ENCODE data around the gene POGK. TPM values are rescaled to one million over a fixed set of nuclear protein-coding genes. Genes with fewer than 3 reads are reported as not detected.
"Not testable (repeated sequence)": the region's sequence is repeated elsewhere in the genome, so short reads cannot be mapped to it uniquely, and the experiment has no call there.

The POGK gene
- total and polyA plus RNA-seq, 10 donors, result 7.3 to 42.6 (median 34.9) TPM

GRCh38 chr1:166822385-166822784 lies 16.9 kb upstream of the POGK start:
- no peaks in the 10 kb centered on the region for H3K27me3 ChIP-seq (replicated peaks in 1 of 7)
- no peak for DNase-seq
- no peak overlapping the region for H3K4me3 ChIP-seq
- H3K4me1 ChIP-seq, result no peaks in the 10 kb centered on the region
- TF ChIP-seq POLR2A (IDR thresholded peaks at IDR 0.05) (no peak), CTCF (IDR thresholded peaks at IDR 0.05 in 8 of 11, conservative IDR thresholded peaks at IDR 0.05 in 3 of 11) (peak in 1 of 11 experiments; percentile 14)
- H3K27ac ChIP-seq, result no peak overlapping the region
- 66 to 77% (median 72%) methylated on average over 7 of the region's 7 CpGs for WGBS, 5 donors
- H3K9me3 ChIP-seq, result peaks cover 0 to 29% (median 19%) of the 10 kb centered on the region in 8 donors
- H3K36me3 ChIP-seq, result no peaks in the 10 kb centered on the region
- intact Hi-C loops (cut with DNase I; ENCODE audit: low total_unique reads), result no loop called here

GRCh38 chr1:166827426-166827825 lies 11.8 kb upstream of the POGK start:
- peaks cover 0 to 6% (median 0%) of the 10 kb centered on the region in 7 donors for H3K27me3 ChIP-seq (replicated peaks in 1 of 7)
- H3K27ac ChIP-seq, result no peak overlapping the region
- no peaks in the 10 kb centered on the region for H3K36me3 ChIP-seq
- no peak overlapping the region for H3K4me3 ChIP-seq
- peaks cover 2 to 37% (median 26%) of the 10 kb centered on the region in 8 donors for H3K9me3 ChIP-seq
- no peaks in the 10 kb centered on the region for H3K4me1 ChIP-seq
- no peak for DNase-seq
- TF ChIP-seq POLR2AphosphoS5 (IDR thresholded peaks at IDR 0.05) (no peak), CTCF (IDR thresholded peaks at IDR 0.05 in 8 of 11, conservative IDR thresholded peaks at IDR 0.05 in 3 of 11) (no peak), POLR2A (IDR thresholded peaks at IDR 0.05) (no peak)
- intact Hi-C loops (cut with DNase I; ENCODE audit: low total_unique reads), result no loop called here

GRCh38 chr1:166829762-166830161 lies 9.5 kb upstream of the POGK start:
- intact Hi-C loops (cut with DNase I; ENCODE audit: low total_unique reads); DNase-seq: not testable (repeated sequence)
- 67 to 87% (median 79%) methylated on average over 1 of the region's 1 CpG for WGBS, 5 donors

GRCh38 chr1:166836733-166837132 lies 2.5 kb upstream of the POGK start:
- DNase-seq, result no peak
- Histone ChIP-seq H3K4me1 (peaks cover 12 to 32% (median 28%) of the 10 kb centered on the region in 6 donors), H3K36me3 (peaks cover 0 to 9% (median 5%) of the 10 kb centered on the region in 6 donors), H3K27me3 (replicated peaks in 1 of 7) (no peaks in the 10 kb centered on the region), H3K9me3 (no peaks in the 10 kb centered on the region), H3K27ac (no peak overlapping the region), H3K4me3 (no peak overlapping the region)
- TF ChIP-seq POLR2AphosphoS5 (IDR thresholded peaks at IDR 0.05), result no peak
- WGBS, 5 donors, result 97 to 99% (median 97%) methylated on average over 4 of the region's 4 CpGs
- intact Hi-C loops (cut with DNase I; ENCODE audit: low total_unique reads), result no loop called here

More at GRCh38 chr1:166829762-166830161, 9.5 kb upstream of the POGK start:
- not testable (repeated sequence) for H3K4me3 ChIP-seq; H3K27ac ChIP-seq; H3K27me3 ChIP-seq (replicated peaks in 1 of 7); H3K4me1 ChIP-seq; H3K36me3 ChIP-seq
- peaks cover 2 to 37% (median 26%) of the 10 kb centered on the region in 8 donors for H3K9me3 ChIP-seq

GRCh38 chr1:166839600-166840308 lies 479 bp downstream of the POGK start:
- WGBS, 5 donors, result 1 to 2% (median 1%) methylated on average over 27 to 82 of the region's 82 CpGs
- Histone ChIP-seq H3K27me3 (replicated peaks in 1 of 7) (no peaks in the 10 kb centered on the region), H3K27ac (peak overlapping the region; percentile 84 to 93 (median 89)), H3K9me3 (no peaks in the 10 kb centered on the region), H3K4me1 (peaks cover 16 to 62% (median 56%) of the 10 kb centered on the region in 6 donors), H3K4me3 (peak overlapping the region; percentile 64 to 91 (median 72)), H3K36me3 (peaks cover 0 to 39% (median 33%) of the 10 kb centered on the region in 6 donors)
- peak; percentile 92 for DNase-seq
- intact Hi-C loops (cut with DNase I; ENCODE audit: low total_unique reads), result no loop called here
- TF ChIP-seq CTCF (IDR thresholded peaks at IDR 0.05 in 8 of 11, conservative IDR thresholded peaks at IDR 0.05 in 3 of 11) (peak in 1 of 11 experiments; percentile 19), POLR2A (IDR thresholded peaks at IDR 0.05) (no peak)
